Measurements from ENCODE around the gene SLC39A13.

The SLC39A13 gene

GRCh38 chr11:47389577-47390421, 18.6 kb upstream of the SLC39A13 start:
- Histone ChIP-seq H3K27me3 (ENCODE audit: insufficient read depth, low read length, poor library complexity) (no peaks in the 10 kb centered on the region), H3K4me1 (ENCODE audit: insufficient read depth, low read length) (peaks cover 5% of the 10 kb centered on the region), H4K20me1 (ENCODE audit: insufficient read depth, low read length) (no peaks in the 10 kb centered on the region), H3K79me2 (ENCODE audit: insufficient read depth, low read length) (no peaks in the 10 kb centered on the region), H3K4me3 (ENCODE audit: low read depth in 1 of 2, low read length in 2 of 2) (no peak overlapping the region), H3K36me3 (ENCODE audit: insufficient read depth, low read length) (no peaks in the 10 kb centered on the region), H3K9me3 (ENCODE audit: insufficient read depth, low read length, severe bottlenecking) (no peaks in the 10 kb centered on the region), H2AFZ (ENCODE audit: low read depth, low read length) (no peak overlapping the region), H3K9ac (ENCODE audit: low read depth, low read length) (no peak overlapping the region), H3K4me2 (ENCODE audit: insufficient read depth, low read length) (no peak overlapping the region), H3K27ac (ENCODE audit: low read length) (no peak overlapping the region)
- TF ChIP-seq CTCF (IDR thresholded peaks at IDR 0.05; ENCODE audit: borderline replicate concordance, extremely low read depth, low read length, poor library complexity, severe bottlenecking) (no peak), EZH2 (IDR thresholded peaks at IDR 0.05; ENCODE audit: borderline replicate concordance, low read depth, low read length, severe bottlenecking) (no peak)
- DNase-seq: no peak
- no peak for ATAC-seq (ENCODE audit: insufficient read depth, low read depth)

- Histone ChIP-seq H3K4me2 (ENCODE audit: insufficient read depth, low read length) (no peak overlapping the region), H3K9me3 (ENCODE audit: insufficient read depth, low read length, severe bottlenecking) (no peaks in the 10 kb centered on the region), H2AFZ (ENCODE audit: low read depth, low read length) (no peak overlapping the region), H3K27me3 (ENCODE audit: insufficient read depth, low read length, poor library complexity) (no peaks in the 10 kb centered on the region), H3K27ac (ENCODE audit: low read length) (no peak overlapping the region), H3K79me2 (ENCODE audit: insufficient read depth, low read length) (no peaks in the 10 kb centered on the region), H3K4me3 (ENCODE audit: low read depth in 1 of 2, low read length in 2 of 2) (no peak overlapping the region), H3K9ac (ENCODE audit: low read depth, low read length) (no peak overlapping the region), H3K36me3 (ENCODE audit: insufficient read depth, low read length) (no peaks in the 10 kb centered on the region), H3K4me1 (ENCODE audit: insufficient read depth, low read length) (peaks cover 7% of the 10 kb centered on the region), H4K20me1 (ENCODE audit: insufficient read depth, low read length) (no peaks in the 10 kb centered on the region)
- DNase-seq: no peak
- no peak for ATAC-seq (ENCODE audit: insufficient read depth, low read depth)
- TF ChIP-seq CTCF (IDR thresholded peaks at IDR 0.05; ENCODE audit: borderline replicate concordance, extremely low read depth, low read length, poor library complexity, severe bottlenecking) (no peak), EZH2 (IDR thresholded peaks at IDR 0.05; ENCODE audit: borderline replicate concordance, low read depth, low read length, severe bottlenecking) (no peak)
Observed at GRCh38 chr11:47390422-47390760, 18.0 kb upstream of the SLC39A13 start.

- Histone ChIP-seq H3K9ac (ENCODE audit: low read depth, low read length) (no peak overlapping the region), H2AFZ (ENCODE audit: low read depth, low read length) (no peak overlapping the region), H4K20me1 (ENCODE audit: insufficient read depth, low read length) (no peaks in the 10 kb centered on the region), H3K27me3 (ENCODE audit: insufficient read depth, low read length, poor library complexity) (no peaks in the 10 kb centered on the region), H3K4me3 (ENCODE audit: low read depth in 1 of 2, low read length in 2 of 2) (no peak overlapping the region), H3K9me3 (ENCODE audit: insufficient read depth, low read length, severe bottlenecking) (no peaks in the 10 kb centered on the region), H3K36me3 (ENCODE audit: insufficient read depth, low read length) (no peaks in the 10 kb centered on the region), H3K79me2 (ENCODE audit: insufficient read depth, low read length) (no peaks in the 10 kb centered on the region), H3K4me2 (ENCODE audit: insufficient read depth, low read length) (no peak overlapping the region), H3K4me1 (ENCODE audit: insufficient read depth, low read length) (peaks cover 7% of the 10 kb centered on the region), H3K27ac (ENCODE audit: low read length) (no peak overlapping the region)
- ATAC-seq (ENCODE audit: insufficient read depth, low read depth) (no peak), DNase-seq (no peak)
- no peak for TF ChIP-seq CTCF (IDR thresholded peaks at IDR 0.05; ENCODE audit: borderline replicate concordance, extremely low read depth, low read length, poor library complexity, severe bottlenecking)
- TF ChIP-seq EZH2 (IDR thresholded peaks at IDR 0.05; ENCODE audit: borderline replicate concordance, low read depth, low read length, severe bottlenecking): no peak
Observed at GRCh38 chr11:47391077-47391583, 17.3 kb upstream of the SLC39A13 start.
